GM15510 (cell line): ENCODE measurements around the gene KLHL12.

Experiments
- POLR2A ChIP-seq: IDR thresholded peaks from 3 replicates; pipeline ENCODE4 v1.6.1; 2011; ENCODE audit warnings: borderline replicate concordance; ENCODE audit not compliant: insufficient read length; ENCODE audit errors: extremely low read depth

KLHL12 gene

DNA sequence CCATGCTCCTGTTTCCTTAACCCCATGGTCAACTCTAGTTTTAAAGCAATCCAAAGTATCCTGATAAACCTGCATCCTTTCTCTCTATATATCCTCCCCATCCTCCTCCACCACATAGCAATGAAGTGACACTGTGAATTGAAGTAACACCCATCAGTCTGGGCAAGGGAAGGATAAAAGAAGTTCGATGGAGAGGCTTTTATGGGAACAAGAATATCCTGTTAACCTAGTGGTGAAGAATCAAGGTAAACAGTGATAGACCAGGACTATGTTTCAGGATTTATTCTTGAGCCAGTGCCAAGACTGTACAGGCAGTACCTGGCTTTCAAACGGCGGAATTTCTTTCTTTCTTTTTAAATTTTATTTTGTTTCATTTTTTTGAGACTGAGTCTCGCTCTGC lies 55.7 kb downstream of the KLHL12 start:
- no peak for TF ChIP-seq POLR2A

DNA sequence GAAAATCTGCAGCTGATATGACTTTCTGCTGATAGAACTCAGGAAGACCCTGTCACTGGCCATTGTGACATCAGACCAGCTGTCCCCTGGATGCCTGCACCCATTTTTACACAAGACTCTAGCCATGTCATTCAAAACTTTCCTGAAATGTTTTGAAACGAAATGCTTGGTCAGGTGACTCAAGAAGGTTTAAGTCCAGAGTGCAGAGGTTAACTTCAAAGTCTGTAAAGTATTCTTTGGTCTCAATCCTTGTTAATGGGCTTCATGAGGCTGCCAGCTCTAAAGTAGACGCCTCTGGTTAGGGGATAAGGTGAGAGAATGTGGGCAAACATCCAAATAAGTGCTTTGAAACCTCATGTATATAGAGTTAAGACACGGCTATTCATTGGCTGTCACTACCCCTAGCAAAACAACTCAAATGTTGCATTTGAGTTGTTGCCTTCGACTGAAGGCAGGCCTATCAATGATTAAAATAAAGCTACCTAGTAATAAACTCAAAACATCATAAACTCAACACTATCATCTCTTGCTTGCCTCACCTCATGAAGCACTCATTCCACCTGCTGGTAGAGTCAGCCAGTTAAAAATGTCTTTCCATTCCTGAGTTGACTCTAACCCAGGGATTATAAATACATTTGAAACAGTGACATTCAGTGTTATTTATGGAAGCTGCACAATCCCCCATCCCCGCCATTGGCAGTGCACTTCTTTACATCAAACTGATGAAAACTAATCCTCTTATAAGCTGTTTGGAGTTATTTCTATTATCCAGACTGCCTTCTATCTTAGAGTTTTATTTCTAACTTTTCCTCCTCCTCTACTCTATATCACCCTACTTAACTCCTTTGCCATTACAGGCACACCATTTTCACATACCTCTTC lies 64.1 kb downstream of the KLHL12 start:
- no peak for TF ChIP-seq POLR2A

DNA sequence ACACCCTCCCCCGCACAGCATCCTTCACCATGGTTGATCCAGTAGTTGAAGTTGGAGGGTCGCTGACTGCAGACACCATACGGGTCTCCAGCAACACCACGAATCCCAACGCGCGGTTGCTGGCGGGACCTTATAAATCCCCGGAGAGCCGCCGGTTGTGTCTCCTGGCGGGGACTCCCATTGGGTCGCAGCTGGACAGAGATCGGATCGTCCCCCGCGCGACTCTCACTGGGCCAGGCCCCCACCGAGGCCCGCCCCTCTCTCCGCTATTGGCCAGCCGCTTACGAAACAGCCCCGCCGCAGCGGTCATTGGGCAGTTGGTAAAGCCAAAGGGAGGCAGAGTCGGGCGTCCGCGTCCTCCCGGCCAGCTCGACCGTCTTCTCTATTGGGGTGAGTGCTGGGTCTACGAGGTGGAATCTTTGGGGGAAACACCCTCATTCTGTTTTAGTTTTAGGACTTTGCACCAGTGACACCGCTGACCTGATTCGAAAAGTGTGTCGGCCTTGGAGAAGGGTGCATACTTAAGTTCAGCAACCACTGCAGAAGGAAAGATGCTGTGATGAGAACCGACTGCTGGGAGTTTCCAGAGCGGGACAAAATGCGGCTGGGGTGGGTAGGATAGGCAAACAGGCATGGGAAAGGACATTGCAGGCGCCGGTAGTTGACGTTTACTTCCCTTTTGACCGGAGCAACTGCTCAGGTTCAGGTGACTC lies 65.5 kb downstream of the KLHL12 start:
- no peak for TF ChIP-seq POLR2A

DNA sequence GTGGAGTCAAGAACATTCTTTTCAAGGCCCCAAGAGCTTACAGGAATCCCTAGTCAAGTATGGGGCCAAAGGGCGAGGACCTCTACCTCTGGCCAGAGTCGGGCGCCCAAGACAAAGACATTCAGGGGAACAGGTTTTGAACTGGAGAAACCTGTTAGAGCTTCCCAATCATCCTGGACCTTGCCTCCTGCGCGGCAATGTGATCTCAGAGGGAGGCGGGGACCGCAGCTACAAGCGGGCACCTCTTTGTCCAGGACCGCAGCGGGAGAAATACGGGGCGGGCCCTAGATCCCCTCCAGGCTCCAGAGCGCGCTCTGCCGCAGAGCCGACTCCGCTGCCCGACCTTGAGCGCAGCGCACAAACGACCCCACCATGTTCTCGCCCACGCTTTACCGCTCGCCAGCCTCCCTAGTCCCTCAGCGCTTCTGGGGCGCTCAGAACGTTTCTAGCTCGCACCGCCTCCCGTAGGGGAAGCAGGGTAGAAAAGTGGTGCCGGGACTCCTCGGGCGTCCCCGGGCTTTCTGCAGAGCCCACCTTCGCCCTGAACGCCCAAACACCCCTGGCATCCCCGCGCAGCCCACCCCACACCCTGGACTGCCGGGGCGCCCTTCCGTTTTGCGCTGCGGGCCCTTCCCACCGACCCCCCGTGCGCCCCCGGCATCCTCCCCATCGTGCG lies 66.2 kb downstream of the KLHL12 start:
- no peak for TF ChIP-seq POLR2A

DNA sequence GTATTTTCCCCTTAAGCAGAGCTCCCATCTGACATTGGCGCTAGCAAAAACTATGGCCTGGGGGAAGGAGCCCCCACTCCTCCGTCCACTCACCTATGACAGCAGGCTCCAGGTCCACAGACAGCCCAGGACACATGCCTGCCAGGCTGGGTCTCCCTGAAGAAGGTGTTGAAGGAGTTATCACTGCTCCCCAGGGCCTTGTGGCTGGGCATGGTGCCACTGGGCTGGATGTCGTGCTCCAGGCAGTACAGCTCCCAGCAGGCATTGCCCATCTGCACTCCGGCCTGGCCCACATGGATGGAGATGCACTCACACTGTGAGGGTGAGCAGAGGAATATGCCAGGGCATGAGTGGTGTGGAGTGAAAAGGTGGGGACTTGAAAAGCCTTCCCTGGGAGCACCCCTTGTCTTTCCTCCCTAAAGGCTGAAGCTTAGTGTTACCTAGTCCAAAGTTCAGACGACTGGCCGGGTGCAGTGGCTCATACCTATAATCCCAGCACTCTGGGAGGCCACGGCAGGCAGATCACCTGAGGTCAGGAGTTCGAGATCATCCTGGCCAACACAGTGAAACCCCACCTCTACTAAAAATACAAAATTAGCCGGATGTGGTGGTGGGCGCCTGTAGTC lies 68.1 kb downstream of the KLHL12 start:
- no peak for TF ChIP-seq POLR2A

DNA sequence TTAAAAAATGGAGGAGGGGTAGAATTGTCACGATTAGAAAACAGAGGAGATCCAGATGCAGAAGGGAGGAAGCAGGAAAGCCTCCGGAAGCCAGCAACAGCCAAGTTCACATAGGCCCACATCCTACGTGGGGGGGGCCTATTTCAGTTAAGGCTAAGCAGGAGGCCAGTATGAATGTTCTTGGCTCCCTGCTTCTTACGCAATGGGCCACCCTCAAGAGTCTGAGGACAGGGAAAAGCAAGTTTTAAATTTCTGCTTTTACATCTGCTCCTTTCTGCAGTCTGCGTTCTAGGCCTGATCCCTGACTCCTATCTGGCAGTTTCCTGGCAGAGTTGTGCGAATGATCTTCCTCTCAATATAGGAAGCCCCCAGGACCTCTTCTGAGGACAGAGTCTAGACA lies 68.7 kb downstream of the KLHL12 start:
- TF ChIP-seq POLR2A, result no peak

DNA sequence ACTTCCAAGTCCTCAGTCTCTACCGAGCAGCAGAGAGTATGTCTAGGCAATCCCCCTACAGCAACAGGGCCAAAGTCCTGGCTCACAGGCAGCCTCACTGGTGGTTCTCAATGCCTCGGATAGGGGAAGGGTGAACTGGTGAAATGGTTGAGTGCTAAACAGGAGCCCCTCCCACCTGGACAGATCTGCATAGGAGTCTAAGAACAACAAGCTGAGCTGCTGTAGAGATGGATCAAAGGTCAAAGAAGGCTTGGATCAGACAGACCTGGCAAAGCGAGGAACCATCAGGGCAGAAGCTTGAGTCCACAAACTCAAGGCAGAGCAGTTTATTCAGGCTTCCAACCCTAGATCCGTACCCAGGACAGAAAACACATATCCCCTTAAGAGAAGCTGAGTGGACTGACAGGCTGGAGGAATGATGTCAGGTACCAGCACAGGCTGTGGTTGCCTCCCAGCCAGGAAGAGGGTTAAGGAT lies 69.9 kb downstream of the KLHL12 start:
- TF ChIP-seq POLR2A, result no peak

DNA sequence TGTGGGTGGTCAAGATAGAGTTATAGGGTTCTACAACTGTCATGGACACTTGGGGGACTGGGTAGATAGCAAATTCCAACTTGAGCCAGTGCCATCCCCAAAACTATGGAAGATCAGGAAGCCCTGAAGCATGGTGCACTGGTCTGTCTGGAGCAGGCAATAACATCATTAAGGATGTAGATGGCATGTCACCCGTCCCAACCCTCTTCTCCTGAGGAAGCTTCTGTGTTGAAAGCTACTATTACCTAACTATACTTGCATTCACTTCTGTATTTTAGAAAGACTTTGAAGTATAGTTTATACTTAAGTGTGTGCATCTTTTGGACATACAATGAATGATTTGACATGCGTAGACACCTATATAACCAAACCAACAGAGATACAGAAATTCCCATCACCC lies 71.0 kb downstream of the KLHL12 start:
- TF ChIP-seq POLR2A, result no peak

DNA sequence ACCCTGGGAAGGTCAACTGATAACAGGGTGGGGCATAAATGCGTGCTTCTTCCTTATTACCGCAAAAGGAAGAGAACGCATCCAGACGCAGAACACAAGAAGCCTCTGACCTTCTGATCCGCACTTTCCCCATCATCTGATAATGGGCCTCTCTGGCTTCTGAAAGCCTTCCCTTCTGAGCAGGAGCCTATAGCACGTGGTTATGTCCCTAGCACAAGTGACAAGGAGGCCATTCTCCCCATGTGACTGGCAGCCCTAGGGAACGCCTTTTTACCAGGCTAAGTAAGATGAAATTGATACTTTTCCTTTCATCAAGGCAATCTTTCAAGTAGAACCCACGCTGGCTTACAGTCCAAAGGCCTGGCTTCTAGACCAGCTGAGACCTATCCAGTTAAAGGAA lies 72.2 kb downstream of the KLHL12 start:
- no peak for TF ChIP-seq POLR2A

DNA sequence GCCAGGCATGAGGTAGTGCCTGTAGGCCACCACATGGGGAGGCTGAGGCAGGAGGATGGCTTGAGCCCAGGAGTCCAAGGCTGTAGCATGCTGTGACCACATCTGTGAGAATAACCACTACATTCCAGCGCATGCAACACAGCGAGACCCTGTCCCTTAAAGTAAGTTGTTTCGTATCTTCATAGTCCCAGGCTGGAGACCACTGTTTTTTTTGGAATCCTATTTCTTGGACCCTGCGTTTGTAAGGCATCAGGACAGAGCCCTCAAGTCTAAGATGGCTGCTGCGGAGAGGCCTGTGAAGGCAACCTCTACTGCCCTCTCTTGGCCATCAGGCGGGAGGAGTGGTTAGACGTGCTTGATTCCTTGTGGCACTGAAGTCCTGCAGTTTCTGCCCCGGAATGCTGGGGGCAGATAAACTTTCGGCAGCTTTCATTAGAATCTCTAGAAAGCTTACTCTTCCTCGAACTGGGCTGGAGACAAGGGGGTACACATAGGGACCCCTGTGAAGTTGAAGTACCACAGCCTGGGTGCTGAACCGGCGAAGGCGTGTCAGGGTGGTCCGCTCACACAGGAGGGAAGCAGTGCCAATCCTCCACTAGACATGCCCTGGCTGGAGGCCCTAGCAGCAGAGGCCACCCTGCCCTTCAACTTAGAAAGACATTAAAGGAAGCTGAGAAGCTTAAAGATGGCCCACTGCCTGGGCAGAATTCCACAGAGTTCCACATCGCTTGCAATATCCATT lies 74.7 kb downstream of the KLHL12 start:
- no peak for TF ChIP-seq POLR2A

DNA sequence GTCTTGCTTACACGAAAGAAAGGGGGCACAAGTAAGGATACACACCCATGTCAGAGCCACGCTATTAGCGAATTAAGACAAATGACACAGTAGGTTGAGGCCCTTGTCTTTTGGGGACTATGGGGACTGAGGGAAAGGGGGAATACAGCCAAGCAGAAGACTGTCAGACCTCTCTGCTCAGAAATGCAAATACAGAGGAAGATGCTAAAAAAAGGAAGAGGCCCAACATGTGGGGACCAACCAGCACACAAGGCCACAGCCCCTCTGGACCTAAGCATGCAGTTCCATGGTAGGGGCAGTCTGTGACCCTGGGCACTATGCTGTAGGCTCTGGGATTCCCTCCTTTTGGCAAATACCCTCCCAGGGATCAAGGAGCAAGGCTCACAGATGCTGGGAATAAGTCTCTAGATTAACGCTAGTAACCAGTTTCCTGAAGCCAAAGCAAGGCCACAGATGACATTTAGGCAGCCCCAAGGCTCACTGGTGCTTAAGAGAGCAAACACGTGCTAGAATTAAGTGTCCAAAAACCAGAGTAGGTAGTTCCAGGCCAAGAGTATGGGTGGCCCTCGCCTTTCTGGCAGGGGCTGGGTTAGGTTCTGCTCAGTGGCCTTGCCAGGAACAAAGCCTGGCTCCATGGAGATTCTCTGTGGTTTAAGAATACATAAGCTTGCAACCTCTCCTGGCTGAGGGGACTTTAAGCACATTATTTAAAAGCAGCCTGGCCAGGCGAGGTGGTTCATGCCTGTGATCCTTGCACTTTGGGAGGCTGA lies 76.3 kb downstream of the KLHL12 start:
- no peak for TF ChIP-seq POLR2A

DNA sequence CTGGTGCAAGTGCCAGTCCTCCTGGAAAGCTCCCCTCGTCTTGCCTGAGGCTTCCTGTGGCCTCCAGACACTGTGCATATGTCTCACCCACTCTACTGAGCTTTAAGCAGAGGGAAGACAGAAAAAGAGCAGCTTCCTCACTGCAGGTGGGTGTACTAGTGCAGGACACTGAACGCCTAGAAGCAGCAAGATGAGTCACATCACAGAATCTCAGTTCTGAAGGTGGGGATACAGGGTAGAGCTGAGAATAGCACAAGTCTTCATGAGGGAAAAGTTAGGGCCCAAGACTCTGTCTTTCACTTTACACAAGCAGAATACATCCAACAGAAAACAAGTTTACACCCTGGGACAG lies 78.9 kb downstream of the KLHL12 start:
- TF ChIP-seq POLR2A, result no peak

DNA sequence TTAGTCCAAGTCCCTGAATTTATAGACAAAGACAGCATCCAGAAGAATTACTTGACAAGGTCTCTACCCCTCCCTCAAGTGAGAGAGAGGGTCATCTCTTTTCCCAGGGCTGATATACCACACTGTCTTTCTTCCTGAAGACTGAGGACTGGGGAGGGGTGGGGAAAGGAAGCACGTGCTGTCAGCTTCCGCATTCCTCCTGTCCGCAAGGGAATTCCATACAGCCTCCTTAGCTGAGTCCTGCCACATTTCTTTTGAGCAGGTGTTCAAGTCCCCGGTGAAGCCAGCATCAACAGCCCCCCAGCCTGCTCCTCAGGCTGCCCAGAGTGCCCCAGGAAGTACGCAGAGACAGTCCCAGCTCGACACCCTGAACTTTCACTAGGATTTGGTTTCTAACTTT lies 82.1 kb downstream of the KLHL12 start:
- TF ChIP-seq POLR2A, result no peak

DNA sequence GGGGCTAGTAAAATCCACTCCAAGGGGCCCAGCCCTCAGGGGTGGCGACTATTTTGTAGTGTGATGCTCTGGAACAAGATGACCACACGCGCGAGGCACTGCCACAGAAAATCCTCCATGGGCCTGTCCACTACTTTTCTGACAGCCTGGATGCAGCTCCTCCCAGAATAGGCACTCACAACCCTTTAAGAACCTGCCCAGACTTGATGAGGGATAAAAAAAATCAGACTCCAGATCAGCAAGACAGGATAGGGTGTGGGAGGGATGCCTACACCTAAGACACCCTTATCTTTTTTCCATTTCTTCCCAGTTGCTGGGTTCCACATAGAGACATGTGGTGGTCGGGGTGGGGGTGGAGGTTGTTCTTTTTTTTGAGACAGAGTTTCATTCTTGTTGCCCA lies 82.8 kb downstream of the KLHL12 start:
- TF ChIP-seq POLR2A, result no peak

DNA sequence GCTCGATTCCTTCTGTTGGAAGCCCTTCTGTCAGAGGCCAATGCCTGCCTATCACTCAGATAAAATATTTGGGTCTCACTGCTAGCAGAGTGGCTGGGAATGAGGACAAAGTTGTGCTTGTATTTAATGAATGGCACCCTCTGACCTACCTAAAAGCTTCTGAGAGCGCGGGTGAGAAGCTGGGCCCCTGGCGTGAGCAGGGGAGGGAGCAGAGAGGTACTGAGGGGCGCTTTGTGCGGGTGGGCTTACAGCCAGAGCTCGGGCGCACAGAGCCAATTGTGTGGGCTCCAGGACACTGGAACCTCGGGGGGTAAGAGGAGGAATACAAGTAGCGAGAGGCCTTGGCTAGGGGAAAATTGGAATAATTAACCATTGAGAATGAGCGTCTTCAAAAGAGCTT lies 84.0 kb downstream of the KLHL12 start:
- no peak for TF ChIP-seq POLR2A
